HCT116 (cell line): ENCODE results near the gene SEMA4C. TPM values are rescaled to one million over a fixed set of nuclear protein-coding genes. Genes with fewer than 3 reads are reported as not detected.

ENCODE experiments used
- ATAC-seq: fragments of 200-7000 bp; cut with Tn5 transposase; 2 replicates; pipeline ENCODE4 v1.9.1; 2020; ENCODE audit warnings: mild to moderate bottlenecking, moderate library complexity
- BruUV-seq: library from RNA; stranded (reverse); fragments of 400-500 nt; replicated peaks from 2 replicates; lab custom pipeline; 2021; lab: Mats Ljungman, UMichigan
- CTCF ChIA-PET: fragments of 300-600 bp; sonication (Branson Sonifier 250); formaldehyde crosslinking; loops from one replicate; lab custom pipeline; 2021; ENCODE audit warnings: antibody characterized with exemption; lab: Charles Lee
- POLR2A ChIA-PET: fragments of 300-600, 350-600 bp; sonication (Branson Sonifier 250); formaldehyde crosslinking; loops from one replicate; lab custom pipeline; 2021; ENCODE audit warnings: antibody characterized with exemption; lab: Charles Lee
- RAD21 ChIA-PET, 2 experiments: fragments of 300-600 bp; sonication (Branson Sonifier 250); formaldehyde crosslinking; loops; one replicate each; lab custom pipeline; 2023; ENCODE audit warnings: low total read pairs in 2 of 2; ENCODE audit not compliant: uncharacterized antibody in 2 of 2, unreplicated experiment in 2 of 2, low non-redundant PET in 1 of 2; lab: Charles Lee
- DNase-seq: peaks from one replicate; pipeline ENCODE4 v3.0.0-alpha.2; 2010; ENCODE audit warnings: low read depth, low spot score
- H2AFZ ChIP-seq: fragments of 200-600 bp; shearing (Covaris generic), sonication (generic); 2 replicates; pipeline ENCODE4 v1.6.1; 2017; ENCODE audit warnings: low read depth, mixed run types, mixed read lengths, antibody characterized with exemption, low read length; ENCODE audit not compliant: poor library complexity, severe bottlenecking
- H3K27ac ChIP-seq: 2 replicates; pipeline ENCODE4 v1.5.1; 2012; ENCODE audit warnings: low read depth, low read length
- H3K27me3 ChIP-seq: fragments of 200-600 bp; sonication (generic); 2 replicates; pipeline ENCODE4 v1.6.1; 2016; ENCODE audit warnings: mixed run types, low read length, mixed read lengths; ENCODE audit not compliant: insufficient read depth
- H3K36me3 ChIP-seq, 2 experiments: fragments of 200-500 bp in 1 of 2; fragments of 200-600 bp in 1 of 2; sonication (Bioruptor generic) in 1 of 2; sonication (generic) in 1 of 2; 2 replicates each; pipeline versions ENCODE4 v1.5.1 to v1.6.1; 2014 to 2016; ENCODE audit warnings: low read length in 2 of 2, inconsistent platforms in 1 of 2, mixed read lengths in 1 of 2, mixed run types in 1 of 2; ENCODE audit not compliant: insufficient read depth in 2 of 2, control insufficient read depth in 1 of 2
- H3K4me1 ChIP-seq, 2 experiments: fragments of 200-600 bp in 1 of 2; sonication (generic) in 1 of 2; 2 replicates each; pipeline versions ENCODE4 v1.5.1 to v1.6.1; 2012 to 2017; ENCODE audit warnings: low read length in 2 of 2, inconsistent platforms in 1 of 2, mild to moderate bottlenecking in 1 of 2, mixed read lengths in 1 of 2, mixed run types in 1 of 2, moderate library complexity in 1 of 2; ENCODE audit not compliant: insufficient read depth in 2 of 2, control insufficient read depth in 1 of 2
- H3K4me2 ChIP-seq: fragments of 200-600 bp; sonication (generic); 2 replicates; pipeline ENCODE4 v1.6.1; 2017; ENCODE audit warnings: mixed run types, low read length, mixed read lengths
- H3K4me3 ChIP-seq, 2 experiments: fragments of 200-600 bp in 1 of 2; sonication (generic) in 1 of 2; replicated peaks in 1 of 2; 2 replicates each; pipeline ENCODE4 v1.5.1; 2011 to 2016; ENCODE audit warnings: low read length in 2 of 2, control low read depth in 1 of 2, low read depth in 1 of 2, mild to moderate bottlenecking in 1 of 2, mixed read lengths in 1 of 2, mixed run types in 1 of 2
- H3K79me2 ChIP-seq: fragments of 200-600 bp; sonication (generic); 2 replicates; pipeline ENCODE4 v1.6.1; 2017; ENCODE audit warnings: mild to moderate bottlenecking, mixed run types, low read length, moderate library complexity, mixed read lengths; ENCODE audit not compliant: insufficient read depth
- H3K9ac ChIP-seq: fragments of 200-600 bp; sonication (generic); 2 replicates; pipeline ENCODE4 v1.6.1; 2016; ENCODE audit warnings: low read length, mixed read lengths
- H3K9me2 ChIP-seq: fragments of 200-600 bp; sonication (generic), shearing (Covaris generic); 2 replicates; pipeline ENCODE4 v1.6.1; 2017; ENCODE audit warnings: mixed run types, mild to moderate bottlenecking, moderate library complexity; ENCODE audit not compliant: insufficient read depth
- H3K9me3 ChIP-seq, 2 experiments: fragments of 200-500 bp in 1 of 2; fragments of 200-600 bp in 1 of 2; sonication (Bioruptor generic) in 1 of 2; sonication (generic) in 1 of 2; 2 replicates each; pipeline ENCODE4 v1.6.1; 2014 to 2017; ENCODE audit warnings: low read length in 2 of 2, mixed read lengths in 2 of 2, inconsistent platforms in 1 of 2, low read depth in 1 of 2, mild to moderate bottlenecking in 1 of 2, mixed run types in 1 of 2, moderate library complexity in 1 of 2; ENCODE audit not compliant: control insufficient read depth in 1 of 2, insufficient read depth in 1 of 2
- H4K20me1 ChIP-seq: fragments of 200-600 bp; sonication (generic), shearing (Covaris generic); 2 replicates; pipeline ENCODE4 v1.6.1; 2017; ENCODE audit warnings: mixed run types, mild to moderate bottlenecking, moderate library complexity; ENCODE audit not compliant: insufficient read depth
- CBX3 ChIP-seq: IDR thresholded peaks from 2 replicates; pipeline ENCODE4 v1.6.1; 2012; ENCODE audit warnings: low read depth
- CEBPB ChIP-seq: IDR thresholded peaks from 2 replicates; pipeline ENCODE4 v1.6.1; 2012; ENCODE audit warnings: low read depth
- EGR1 ChIP-seq: IDR thresholded peaks from 2 replicates; pipeline ENCODE4 v1.6.1; 2012; ENCODE audit warnings: low read depth
- ELF1 ChIP-seq: IDR thresholded peaks from 2 replicates; pipeline ENCODE4 v1.6.1; 2012; ENCODE audit warnings: low read depth, borderline replicate concordance
- EZH2 ChIP-seq: fragments of 200-600 bp; sonication (generic); IDR thresholded peaks from 2 replicates; pipeline ENCODE4 v1.6.1; 2017; ENCODE audit warnings: antibody characterized with exemption, mixed run types
- EZH2phosphoT487 ChIP-seq: fragments of 200-600 bp; IDR thresholded peaks from 2 replicates; pipeline ENCODE4 v1.6.1; 2018; ENCODE audit warnings: antibody characterized with exemption, borderline replicate concordance
- JUND ChIP-seq: IDR thresholded peaks from 2 replicates; pipeline ENCODE4 v1.6.1; 2012
- POLR2A ChIP-seq: IDR thresholded peaks from 2 replicates; pipeline ENCODE4 v1.7.0; 2011; ENCODE audit warnings: borderline replicate concordance; ENCODE audit not compliant: insufficient read depth, insufficient read length; ENCODE audit errors: extremely low read depth
- POLR2AphosphoS5 ChIP-seq: IDR thresholded peaks from 2 replicates; pipeline ENCODE4 v1.6.1; 2011; ENCODE audit warnings: mild to moderate bottlenecking, low read depth, low read length, moderate library complexity
- RAD21 ChIP-seq: IDR thresholded peaks from 2 replicates; pipeline ENCODE4 v1.6.1; 2012; ENCODE audit warnings: low read depth, mild to moderate bottlenecking
- SIN3A ChIP-seq: IDR thresholded peaks from 2 replicates; pipeline ENCODE4 v1.6.1; 2012; ENCODE audit warnings: low read depth
- SP1 ChIP-seq: IDR thresholded peaks from 2 replicates; pipeline ENCODE4 v1.6.1; 2012; ENCODE audit warnings: low read depth
- SRF ChIP-seq: IDR thresholded peaks from 2 replicates; pipeline ENCODE4 v1.6.1; 2012; ENCODE audit warnings: low read depth
- YY1 ChIP-seq: IDR thresholded peaks from 2 replicates; pipeline ENCODE4 v1.6.1; 2011; ENCODE audit warnings: low read length, low read depth, moderate library complexity, mild to moderate bottlenecking; ENCODE audit not compliant: insufficient replicate concordance; ENCODE audit errors: extremely low read depth
- ZFX ChIP-seq: fragments of 450-650 bp; IDR thresholded peaks from 2 replicates; pipeline ENCODE4 v1.6.1; 2017
- intact Hi-C: fragments of 100-400 bp; cut with micrococcal nuclease; formaldehyde crosslinking; loops from 2 replicates; pipeline ENCODE4 v1.10.0; 2022
- total RNA-seq: library from RNA; stranded (reverse); gene quantifications from one replicate; pipeline ENCODE4 v1.2.1, GENCODE V29; 2021; ENCODE audit not compliant: unreplicated experiment
- TF ChIP-seq, protein P1 (sequence below): IDR thresholded peaks from 2 replicates; pipeline ENCODE4 v1.6.1; 2012; ENCODE audit warnings: low read depth
- TF ChIP-seq, protein P2 (sequence below): IDR thresholded peaks from 2 replicates; pipeline ENCODE4 v1.6.1; 2011; ENCODE audit warnings: mild to moderate bottlenecking, low read length, moderate library complexity; ENCODE audit not compliant: insufficient replicate concordance; ENCODE audit errors: extremely low read depth
- TF ChIP-seq, protein P3 (sequence below), 3 experiments: fragments of 200-600 bp in 1 of 3; sonication (generic) in 1 of 3; IDR thresholded peaks in 2 of 3; conservative IDR thresholded peaks in 1 of 3; 2 replicates each; pipeline ENCODE4 v1.5.1; 2012 to 2017; ENCODE audit warnings: low read depth in 2 of 3, low read length in 2 of 3, antibody characterized with exemption in 1 of 3, borderline replicate concordance in 1 of 3, control low read depth in 1 of 3, mild to moderate bottlenecking in 1 of 3, mixed read lengths in 1 of 3, mixed run types in 1 of 3, moderate library complexity in 1 of 3; ENCODE audit not compliant: insufficient read depth in 1 of 3
- TF ChIP-seq, protein P4 (sequence below): IDR thresholded peaks from 2 replicates; pipeline ENCODE4 v1.6.1; 2012

SEMA4C gene
- total RNA-seq, 1 experiment from 2014 or later, result 25.4 TPM

DNA sequence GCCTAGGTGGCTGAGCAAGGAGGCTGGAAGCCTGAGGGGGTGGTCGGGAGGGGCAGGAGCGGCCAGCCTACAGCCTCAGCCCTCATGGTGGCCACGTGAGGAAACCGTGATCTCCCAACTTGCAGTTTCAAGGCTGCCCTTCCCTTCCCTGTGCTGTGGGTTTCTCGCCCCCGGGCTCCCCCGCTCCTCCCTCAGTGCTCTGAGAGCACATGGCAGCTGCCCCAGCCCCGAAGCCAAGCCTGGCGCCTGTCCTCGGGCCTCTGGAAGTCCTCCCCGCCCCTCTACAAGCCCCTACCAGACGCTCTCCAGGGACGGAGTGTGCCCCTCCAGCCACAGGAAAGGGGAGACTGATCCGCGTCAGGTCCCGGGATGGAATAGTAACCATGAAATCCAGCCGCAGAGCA is 25.5 kb downstream of the SEMA4C start:
- TF ChIP-seq, protein P1, sequence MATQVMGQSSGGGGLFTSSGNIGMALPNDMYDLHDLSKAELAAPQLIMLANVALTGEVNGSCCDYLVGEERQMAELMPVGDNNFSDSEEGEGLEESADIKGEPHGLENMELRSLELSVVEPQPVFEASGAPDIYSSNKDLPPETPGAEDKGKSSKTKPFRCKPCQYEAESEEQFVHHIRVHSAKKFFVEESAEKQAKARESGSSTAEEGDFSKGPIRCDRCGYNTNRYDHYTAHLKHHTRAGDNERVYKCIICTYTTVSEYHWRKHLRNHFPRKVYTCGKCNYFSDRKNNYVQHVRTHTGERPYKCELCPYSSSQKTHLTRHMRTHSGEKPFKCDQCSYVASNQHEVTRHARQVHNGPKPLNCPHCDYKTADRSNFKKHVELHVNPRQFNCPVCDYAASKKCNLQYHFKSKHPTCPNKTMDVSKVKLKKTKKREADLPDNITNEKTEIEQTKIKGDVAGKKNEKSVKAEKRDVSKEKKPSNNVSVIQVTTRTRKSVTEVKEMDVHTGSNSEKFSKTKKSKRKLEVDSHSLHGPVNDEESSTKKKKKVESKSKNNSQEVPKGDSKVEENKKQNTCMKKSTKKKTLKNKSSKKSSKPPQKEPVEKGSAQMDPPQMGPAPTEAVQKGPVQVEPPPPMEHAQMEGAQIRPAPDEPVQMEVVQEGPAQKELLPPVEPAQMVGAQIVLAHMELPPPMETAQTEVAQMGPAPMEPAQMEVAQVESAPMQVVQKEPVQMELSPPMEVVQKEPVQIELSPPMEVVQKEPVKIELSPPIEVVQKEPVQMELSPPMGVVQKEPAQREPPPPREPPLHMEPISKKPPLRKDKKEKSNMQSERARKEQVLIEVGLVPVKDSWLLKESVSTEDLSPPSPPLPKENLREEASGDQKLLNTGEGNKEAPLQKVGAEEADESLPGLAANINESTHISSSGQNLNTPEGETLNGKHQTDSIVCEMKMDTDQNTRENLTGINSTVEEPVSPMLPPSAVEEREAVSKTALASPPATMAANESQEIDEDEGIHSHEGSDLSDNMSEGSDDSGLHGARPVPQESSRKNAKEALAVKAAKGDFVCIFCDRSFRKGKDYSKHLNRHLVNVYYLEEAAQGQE, result no peak
- no peak for TF ChIP-seq SP1
- TF ChIP-seq EZH2, result no peak
- TF ChIP-seq CBX3, result no peak
- TF ChIP-seq CEBPB, result no peak
- no peak for TF ChIP-seq YY1
- no peak for TF ChIP-seq SIN3A
- no peak for TF ChIP-seq ELF1
- TF ChIP-seq EZH2phosphoT487, result no peak
- TF ChIP-seq SRF, result no peak
- no peak for TF ChIP-seq RAD21
- TF ChIP-seq, protein P2, sequence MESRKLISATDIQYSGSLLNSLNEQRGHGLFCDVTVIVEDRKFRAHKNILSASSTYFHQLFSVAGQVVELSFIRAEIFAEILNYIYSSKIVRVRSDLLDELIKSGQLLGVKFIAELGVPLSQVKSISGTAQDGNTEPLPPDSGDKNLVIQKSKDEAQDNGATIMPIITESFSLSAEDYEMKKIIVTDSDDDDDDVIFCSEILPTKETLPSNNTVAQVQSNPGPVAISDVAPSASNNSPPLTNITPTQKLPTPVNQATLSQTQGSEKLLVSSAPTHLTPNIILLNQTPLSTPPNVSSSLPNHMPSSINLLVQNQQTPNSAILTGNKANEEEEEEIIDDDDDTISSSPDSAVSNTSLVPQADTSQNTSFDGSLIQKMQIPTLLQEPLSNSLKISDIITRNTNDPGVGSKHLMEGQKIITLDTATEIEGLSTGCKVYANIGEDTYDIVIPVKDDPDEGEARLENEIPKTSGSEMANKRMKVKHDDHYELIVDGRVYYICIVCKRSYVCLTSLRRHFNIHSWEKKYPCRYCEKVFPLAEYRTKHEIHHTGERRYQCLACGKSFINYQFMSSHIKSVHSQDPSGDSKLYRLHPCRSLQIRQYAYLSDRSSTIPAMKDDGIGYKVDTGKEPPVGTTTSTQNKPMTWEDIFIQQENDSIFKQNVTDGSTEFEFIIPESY, result no peak
- no peak for TF ChIP-seq EGR1
- TF ChIP-seq POLR2A, result no peak
- no peak for TF ChIP-seq JUND
- TF ChIP-seq, protein P3, sequence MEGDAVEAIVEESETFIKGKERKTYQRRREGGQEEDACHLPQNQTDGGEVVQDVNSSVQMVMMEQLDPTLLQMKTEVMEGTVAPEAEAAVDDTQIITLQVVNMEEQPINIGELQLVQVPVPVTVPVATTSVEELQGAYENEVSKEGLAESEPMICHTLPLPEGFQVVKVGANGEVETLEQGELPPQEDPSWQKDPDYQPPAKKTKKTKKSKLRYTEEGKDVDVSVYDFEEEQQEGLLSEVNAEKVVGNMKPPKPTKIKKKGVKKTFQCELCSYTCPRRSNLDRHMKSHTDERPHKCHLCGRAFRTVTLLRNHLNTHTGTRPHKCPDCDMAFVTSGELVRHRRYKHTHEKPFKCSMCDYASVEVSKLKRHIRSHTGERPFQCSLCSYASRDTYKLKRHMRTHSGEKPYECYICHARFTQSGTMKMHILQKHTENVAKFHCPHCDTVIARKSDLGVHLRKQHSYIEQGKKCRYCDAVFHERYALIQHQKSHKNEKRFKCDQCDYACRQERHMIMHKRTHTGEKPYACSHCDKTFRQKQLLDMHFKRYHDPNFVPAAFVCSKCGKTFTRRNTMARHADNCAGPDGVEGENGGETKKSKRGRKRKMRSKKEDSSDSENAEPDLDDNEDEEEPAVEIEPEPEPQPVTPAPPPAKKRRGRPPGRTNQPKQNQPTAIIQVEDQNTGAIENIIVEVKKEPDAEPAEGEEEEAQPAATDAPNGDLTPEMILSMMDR (IDR thresholded peaks at IDR 0.05 in 2 of 3, conservative IDR thresholded peaks at IDR 0.05 in 1 of 3; ENCODE audit: borderline replicate concordance in 1 of 3, insufficient read depth in 1 of 3, low read depth in 2 of 3, low read length in 2 of 3), result no peak
- TF ChIP-seq POLR2AphosphoS5, result no peak
- TF ChIP-seq, protein P4, sequence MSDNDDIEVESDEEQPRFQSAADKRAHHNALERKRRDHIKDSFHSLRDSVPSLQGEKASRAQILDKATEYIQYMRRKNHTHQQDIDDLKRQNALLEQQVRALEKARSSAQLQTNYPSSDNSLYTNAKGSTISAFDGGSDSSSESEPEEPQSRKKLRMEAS, result no peak
- no peak for TF ChIP-seq ZFX
- TF ChIP-seq, all 23 proteins: peak for 0
- DNase-seq (no peak), ATAC-seq (no peak)
- ChIA-PET POLR2A (no interaction called here), CTCF (no interaction called here), RAD21 (interaction anchor here in 1 of 2 experiments (0.7 kb wide), 1 partner anchor 116 kb away, joined by 3 read pairs; no protein-coding TSS in a partner anchor)
- no TSS peak for BruUV-seq
- peaks cover 4 to 11% of the 10 kb centered on the region in 2 experiments; a peak in 3 of 4 replicates for H3K36me3 ChIP-seq
- no peak overlapping the region for H2AFZ ChIP-seq
- H3K79me2 ChIP-seq, result no peaks in the 10 kb centered on the region
- no peaks in the 10 kb centered on the region for H3K27me3 ChIP-seq
- intact Hi-C loops, result no loop called here
- no peaks in the 10 kb centered on the region for H3K4me1 ChIP-seq
- H3K9ac ChIP-seq, result no peak overlapping the region
- H4K20me1 ChIP-seq, result no peaks in the 10 kb centered on the region
- H3K9me2 ChIP-seq, result no peaks in the 10 kb centered on the region
- H3K4me2 ChIP-seq, result no peak overlapping the region
- H3K27ac ChIP-seq, result no peak overlapping the region
- H3K4me3 ChIP-seq, result no peak overlapping the region
- H3K9me3 ChIP-seq, result no peaks in the 10 kb centered on the region
